A549 (cell line): ENCODE data around the gene TFE3. TPM values are rescaled to one million over a fixed set of nuclear protein-coding genes. Genes with fewer than 3 reads are reported as not detected.

ENCODE experiments used
- ATAC-seq, 2 experiments: fragments of 200-7000 bp in 1 of 2; fragments of >200 bp in 1 of 2; cut with Nextera tagmentation in 1 of 2; cut with Tn5 transposase in 1 of 2; 3 replicates each; pipeline versions ENCODE4 v1.8.0 to v1.9.1; 2018 to 2020; ENCODE audit warnings: mild to moderate bottlenecking in 1 of 2, moderate library complexity in 1 of 2
- CTCF ChIA-PET: fragments of 300-600 bp; sonication (Branson Sonifier 250); formaldehyde crosslinking; extraction: SDS; loops from one replicate; lab custom pipeline; 2021; ENCODE audit warnings: antibody characterized with exemption, inconsistent platforms; lab: Yijun Ruan, JAX
- POLR2A ChIA-PET: fragments of 350-600 bp; formaldehyde crosslinking; extraction: SDS; loops from one replicate; lab custom pipeline; 2021; ENCODE audit warnings: antibody characterized with exemption, inconsistent platforms; lab: Yijun Ruan, JAX
- DNase-seq, 2 experiments: peaks; one replicate each; pipeline versions ENCODE4 v3.0.0 to v3.0.0-alpha.2; 2011 to 2016; ENCODE audit warnings: low read depth in 1 of 2, low spot score in 1 of 2
- FAIRE-seq: peaks from 2 replicates; lab custom pipeline; 2011; peaks lifted over from hg19 to GRCh38; lab: Jason Lieb, UNC
- H3K27ac ChIP-seq, 2 experiments: fragments of >200 bp; sonication (Bioruptor Twin); formaldehyde crosslinking; 3 replicates each; pipeline ENCODE4 v1.5.1; 2016 to 2017
- H3K4me1 ChIP-seq: fragments of >200 bp; sonication (Bioruptor Twin); formaldehyde crosslinking; 3 replicates; pipeline ENCODE4 v1.6.1; 2016
- H3K4me2 ChIP-seq: fragments of >200 bp; sonication (Bioruptor Twin); formaldehyde crosslinking; 3 replicates; pipeline ENCODE4 v1.6.1; 2016
- H3K4me3 ChIP-seq: fragments of >200 bp; sonication (Bioruptor Twin); formaldehyde crosslinking; 3 replicates; pipeline ENCODE4 v1.5.1; 2016
- H3K9me3 ChIP-seq: fragments of >200 bp; sonication (Bioruptor Twin); formaldehyde crosslinking; 3 replicates; pipeline ENCODE4 v1.6.1; 2016
- BHLHE40 ChIP-seq: IDR thresholded peaks from 2 replicates; pipeline ENCODE4 v1.6.1; 2012; ENCODE audit warnings: low read depth, low read length, inconsistent platforms
- CEBPB ChIP-seq, 2 experiments: fragments of >200 bp in 1 of 2; sonication (Bioruptor Twin) in 1 of 2; formaldehyde crosslinking in 1 of 2; IDR thresholded peaks; 2 replicates each; pipeline ENCODE4 v1.6.1; 2012 to 2016
- CHD2 ChIP-seq: fragments of 150-350 bp; IDR thresholded peaks from 2 replicates; pipeline ENCODE4 v1.6.1; 2014; ENCODE audit warnings: low read length; ENCODE audit not compliant: partially characterized antibody
- EHF ChIP-seq: fragments of 250-450 bp; sonication (Bioruptor Pico); IDR thresholded peaks from 2 replicates; pipeline ENCODE4 v1.5.0; 2020; ENCODE audit warnings: mild to moderate bottlenecking
- EP300 ChIP-seq, 2 experiments: fragments of >200 bp; sonication (Bioruptor Twin); formaldehyde crosslinking; IDR thresholded peaks; 2 replicates in 1 of 2; 3 replicates in 1 of 2; pipeline ENCODE4 v1.6.1; 2016 to 2017
- GATA3 ChIP-seq: IDR thresholded peaks from 2 replicates; pipeline ENCODE4 v1.6.1; 2012; ENCODE audit warnings: borderline replicate concordance
- HEYL ChIP-seq: fragments of 250-450 bp; sonication (Bioruptor Pico); IDR thresholded peaks from 2 replicates; pipeline ENCODE4 v1.8.0; 2021; ENCODE audit warnings: mild to moderate bottlenecking, moderate library complexity
- JUN ChIP-seq, 2 experiments: fragments of >200 bp; sonication (Bioruptor Twin); formaldehyde crosslinking; IDR thresholded peaks; 2 replicates in 1 of 2; 3 replicates in 1 of 2; pipeline ENCODE4 v1.6.1; 2016 to 2017
- KDM1A ChIP-seq: fragments of 200-600 bp; sonication (generic); IDR thresholded peaks from 2 replicates; pipeline ENCODE4 v1.6.1; 2016; ENCODE audit warnings: low read depth, mild to moderate bottlenecking
- MAZ ChIP-seq: fragments of 150-350 bp; IDR thresholded peaks from 2 replicates; pipeline ENCODE4 v1.6.1; 2014; ENCODE audit warnings: antibody characterized with exemption, low read depth, low read length, borderline replicate concordance
- MYC ChIP-seq: IDR thresholded peaks from 2 replicates; pipeline ENCODE4 v1.6.1; 2012; ENCODE audit warnings: mild to moderate bottlenecking, inconsistent platforms, low read length, improper control_type of control experiment, borderline replicate concordance
- PHF8 ChIP-seq: fragments of 200-600 bp; sonication (generic); IDR thresholded peaks from 2 replicates; pipeline ENCODE4 v1.6.1; 2016; ENCODE audit warnings: low read depth, mild to moderate bottlenecking, antibody characterized with exemption, moderate library complexity, borderline replicate concordance
- POLR2A ChIP-seq: IDR thresholded peaks from 2 replicates; pipeline ENCODE4 v1.6.1; 2012; ENCODE audit warnings: mild to moderate bottlenecking, low read length
- RNF2 ChIP-seq: fragments of 200-600 bp; sonication (generic); IDR thresholded peaks from 2 replicates; pipeline ENCODE4 v1.6.1; 2016; ENCODE audit warnings: low read depth, mild to moderate bottlenecking, antibody characterized with exemption, moderate library complexity, borderline replicate concordance
- SREBF2 ChIP-seq: fragments of 450-650 bp; IDR thresholded peaks from 2 replicates; pipeline ENCODE4 v1.6.1; 2014; ENCODE audit warnings: mild to moderate bottlenecking, moderate library complexity
- TP53 ChIP-seq: fragments of 250-450 bp; sonication (Bioruptor Pico); IDR thresholded peaks from 2 replicates; pipeline ENCODE4 v1.5.0; 2021; ENCODE audit warnings: mild to moderate bottlenecking, moderate library complexity
- ZC3H11A ChIP-seq: fragments of 450-650 bp; IDR thresholded peaks from 2 replicates; pipeline ENCODE4 v1.6.1; 2014; ENCODE audit warnings: antibody characterized with exemption, mild to moderate bottlenecking
- ZNF302 ChIP-seq: fragments of 250-450 bp; sonication (Bioruptor Pico); IDR thresholded peaks from 2 replicates; pipeline ENCODE4 v1.9.0; 2021; ENCODE audit warnings: inconsistent platforms, mild to moderate bottlenecking, moderate library complexity
- ZSCAN20 ChIP-seq: fragments of 250-450 bp; sonication (Bioruptor Pico); IDR thresholded peaks from 2 replicates; pipeline ENCODE4 v1.8.0; 2022; ENCODE audit warnings: mild to moderate bottlenecking, moderate library complexity
- WGBS: methylation state at CpG from one replicate; pipeline ENCODE4 v1.1.6; 2017; ENCODE audit errors: missing lambda C conversion rate; 5-methylcytosine and 5-hydroxymethylcytosine counted together
- polyA plus RNA-seq, 4 experiments: library from polyadenylated mRNA; depleted of rRNA in 3 of 4; stranded (reverse); fragments of >200 nt; fragmentation: RNase III in 1 of 4; extraction: RNeasy Plus Mini Kit Qiagen cat#74134 plus additional on column Dnase treatment in 1 of 4; gene quantifications; 2 replicates in 3 of 4; 3 replicates in 1 of 4; pipeline ENCODE4 v1.2.3, GENCODE V29; 2011 to 2017
- TF ChIP-seq, protein P1 (sequence below): IDR thresholded peaks from 2 replicates; pipeline ENCODE4 v1.6.1; 2012; ENCODE audit warnings: low read depth, borderline replicate concordance
- TF ChIP-seq, protein P2 (sequence below): fragments of 250-450 bp; sonication (Bioruptor Pico); IDR thresholded peaks from 2 replicates; pipeline ENCODE4 v1.5.0; 2020; ENCODE audit warnings: low read depth, mild to moderate bottlenecking, moderate library complexity

TFE3 gene
- polyA plus RNA-seq, 2 of the 4 experiments (the other 2 are of a cell fraction): 16.1 to 56.3 TPM

- peak overlapping the region; percentile 98 for H3K4me2 ChIP-seq
- H3K27ac ChIP-seq: peak overlapping the region; percentile 99 to 100
- ChIA-PET POLR2A (interaction anchor here (1.0 to 5.7 kb wide), 4 partner anchors 32 to 83 kb away, joined by 3 to 40 read pairs (median 10); partner anchors contain the start of genes GRIPAP1, OTUD5 and PRAF2), CTCF (interaction anchor here (0.6 to 6.4 kb wide), 7 partner anchors 47 to 721 kb away, joined by 3 to 32 read pairs (median 3); partner anchors contain the start of gene KCND1)
- H3K4me1 ChIP-seq: peaks cover 26% of the 10 kb centered on the region
- TF ChIP-seq JUN (IDR thresholded peaks at IDR 0.05): peak; percentile 12 to 15; a peak in 1 of 5 replicates
- TF ChIP-seq ZNF302: no peak
- peak; percentile 44; the same call in 1 of the 2 replicates for TF ChIP-seq GATA3
- no peak for TF ChIP-seq KDM1A
- TF ChIP-seq EP300 (IDR thresholded peaks at IDR 0.05): no peak
- TF ChIP-seq CEBPB (IDR thresholded peaks at IDR 0.05): peak; percentile 23 to 41; a peak in 2 of 4 replicates
- FAIRE-seq (peak; percentile 84), ATAC-seq (no peak), DNase-seq (peak; percentile 25 to 42)
- H3K4me3 ChIP-seq: peak overlapping the region; percentile 93
- H3K9me3 ChIP-seq: no peaks in the 10 kb centered on the region
- under 1% methylated on average over 9 of the region's 10 CpGs for WGBS
Observed at GRCh38 chrX:49041744-49042580, 1.2 kb downstream of the TFE3 start.

DNA sequence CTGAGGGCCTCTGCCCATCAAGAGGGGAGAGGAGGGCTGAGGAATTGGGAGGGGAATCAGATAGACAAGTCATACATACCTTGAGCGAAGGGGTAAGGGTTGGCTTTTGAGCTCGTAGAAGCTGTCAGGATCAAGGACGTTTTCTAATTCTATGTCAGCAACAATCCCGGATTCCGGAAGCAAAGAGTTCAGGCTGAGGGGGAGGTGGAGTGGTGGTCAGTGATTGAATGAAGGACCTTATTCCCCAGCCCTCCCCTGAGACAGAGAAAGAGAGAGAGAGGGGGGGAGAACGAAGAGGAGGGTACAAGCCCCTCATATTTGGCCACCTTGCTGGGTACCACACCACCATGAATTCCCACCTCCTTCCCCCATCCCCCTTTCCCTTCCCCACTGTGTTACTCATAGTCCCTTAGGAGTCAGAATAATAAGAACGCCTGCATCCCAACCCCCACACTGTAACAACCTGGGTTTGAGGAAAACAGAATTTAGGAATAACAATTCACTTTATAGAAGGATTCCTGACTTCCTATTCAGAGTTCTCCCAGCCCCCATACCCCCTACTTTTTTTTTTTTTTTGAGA, 2.7 kb downstream of the TFE3 start:
- 0% methylated on average over 7 of the region's 7 CpGs for WGBS
- Histone ChIP-seq H3K27ac (peak overlapping the region; percentile 99 to 100), H3K4me3 (peak overlapping the region; percentile 93), H3K4me1 (peaks cover 26% of the 10 kb centered on the region), H3K9me3 (no peaks in the 10 kb centered on the region), H3K4me2 (peak overlapping the region; percentile 98)
- POLR2A ChIA-PET: interaction anchor here (0.6 to 5.7 kb wide), 4 partner anchors 13 to 408 kb away, joined by 3 to 40 read pairs (median 4); partner anchors contain the start of genes GRIPAP1 and OTUD5
- FAIRE-seq (no peak), ATAC-seq (peak in 1 of 2 experiments; percentile 8; a peak in 4 of 6 replicates), DNase-seq (peak; percentile 6 to 24)
- TF ChIP-seq BHLHE40 (no peak), ZNF302 (no peak), EP300 (IDR thresholded peaks at IDR 0.05) (no peak), ZC3H11A (no peak), PHF8 (no peak), HEYL (no peak), POLR2A (no peak), KDM1A (no peak), JUN (IDR thresholded peaks at IDR 0.05) (no peak), TP53 (CRISPR knock-in tag) (no peak), CHD2 (no peak), ZSCAN20 (no peak), SREBF2 (no peak), MYC (no peak), EHF (CRISPR knock-in tag) (no peak), RNF2 (no peak), MAZ (no peak)
- TF ChIP-seq, protein P1, sequence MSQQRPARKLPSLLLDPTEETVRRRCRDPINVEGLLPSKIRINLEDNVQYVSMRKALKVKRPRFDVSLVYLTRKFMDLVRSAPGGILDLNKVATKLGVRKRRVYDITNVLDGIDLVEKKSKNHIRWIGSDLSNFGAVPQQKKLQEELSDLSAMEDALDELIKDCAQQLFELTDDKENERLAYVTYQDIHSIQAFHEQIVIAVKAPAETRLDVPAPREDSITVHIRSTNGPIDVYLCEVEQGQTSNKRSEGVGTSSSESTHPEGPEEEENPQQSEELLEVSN: no peak
- TF ChIP-seq, protein P2, sequence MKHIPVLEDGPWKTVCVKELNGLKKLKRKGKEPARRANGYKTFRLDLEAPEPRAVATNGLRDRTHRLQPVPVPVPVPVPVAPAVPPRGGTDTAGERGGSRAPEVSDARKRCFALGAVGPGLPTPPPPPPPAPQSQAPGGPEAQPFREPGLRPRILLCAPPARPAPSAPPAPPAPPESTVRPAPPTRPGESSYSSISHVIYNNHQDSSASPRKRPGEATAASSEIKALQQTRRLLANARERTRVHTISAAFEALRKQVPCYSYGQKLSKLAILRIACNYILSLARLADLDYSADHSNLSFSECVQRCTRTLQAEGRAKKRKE (CRISPR knock-in tag): no peak
- CTCF ChIA-PET: interaction anchor here (0.6 to 6.4 kb wide), 2 partner anchors 19 to 68 kb away, joined by 3 to 32 read pairs; partner anchors contain the start of gene KCND1
